NCI-H82 (cell line): Measurements from ENCODE around the gene KCND2.

ENCODE experiments used
- DNase-seq: peaks from one replicate; lab custom pipeline; 2025; lab: John Stamatoyannopoulos, UW

KCND2 gene

GRCh38 chr7:120502132-120502531 is 229.2 kb downstream of the KCND2 start:
- DNase-seq: peak; percentile 14

- DNase-seq: no peak
These were observed 229.8 kb downstream of the KCND2 start for GRCh38 chr7:120502825-120503224.

GRCh38 chr7:120504386-120504785 is 231.4 kb downstream of the KCND2 start:
- no peak for DNase-seq

GRCh38 chr7:120505770-120506169 is 232.8 kb downstream of the KCND2 start:
- no peak for DNase-seq

- no peak for DNase-seq
These were observed 239.7 kb downstream of the KCND2 start for GRCh38 chr7:120512701-120513100.

GRCh38 chr7:120519224-120519623 is 246.2 kb downstream of the KCND2 start:
- no peak for DNase-seq

- peak; percentile 29 for DNase-seq
These were observed 249.1 kb downstream of the KCND2 start for GRCh38 chr7:120521761-120522737.

GRCh38 chr7:120523985-120524384 is 251.0 kb downstream of the KCND2 start:
- no peak for DNase-seq

- no peak for DNase-seq
These were observed 254.0 kb downstream of the KCND2 start for GRCh38 chr7:120526902-120527509.

- no peak for DNase-seq
These were observed 256.8 kb downstream of the KCND2 start for GRCh38 chr7:120529736-120530135.

- no peak for DNase-seq
These were observed 265.4 kb downstream of the KCND2 start for GRCh38 chr7:120538335-120538734.

GRCh38 chr7:120539321-120539720 is 266.3 kb downstream of the KCND2 start:
- DNase-seq: no peak

- no peak for DNase-seq
These were observed 274.6 kb downstream of the KCND2 start for GRCh38 chr7:120547605-120548004.

GRCh38 chr7:120550494-120551048 is 277.6 kb downstream of the KCND2 start:
- DNase-seq: no peak

GRCh38 chr7:120553491-120553890 is 280.5 kb downstream of the KCND2 start:
- no peak for DNase-seq

- DNase-seq: peak; percentile 86
These were observed 282.1 kb downstream of the KCND2 start for GRCh38 chr7:120554960-120555571.

GRCh38 chr7:120564145-120564544 is 291.2 kb downstream of the KCND2 start:
- no peak for DNase-seq

GRCh38 chr7:120567204-120567603 is 294.2 kb downstream of the KCND2 start:
- DNase-seq: no peak

GRCh38 chr7:120578657-120579056 is 305.7 kb downstream of the KCND2 start:
- DNase-seq: peak; percentile 19

- DNase-seq: no peak
These were observed 309.9 kb downstream of the KCND2 start for GRCh38 chr7:120582916-120583315.

- DNase-seq: no peak
These were observed 311.1 kb downstream of the KCND2 start for GRCh38 chr7:120583899-120584586.

GRCh38 chr7:120586571-120586970 is 313.6 kb downstream of the KCND2 start:
- no peak for DNase-seq
